Smooth muscle cell of the coronary artery (primary cell): ENCODE results near the gene PITPNC1. TPM values are rescaled to one million over a fixed set of nuclear protein-coding genes. Genes with fewer than 3 reads are reported as not detected.

ENCODE experiments used
- total RNA-seq: library from RNA; depleted of rRNA; stranded (reverse); fragments of >200 nt; gene quantifications from 2 replicates; pipeline ENCODE4 v1.2.3, GENCODE V29; 2014; ENCODE audit warnings: low replicate concordance

The PITPNC1 gene
- total RNA-seq, result 3.5 and 5.9 TPM in 2 replicates

DNA sequence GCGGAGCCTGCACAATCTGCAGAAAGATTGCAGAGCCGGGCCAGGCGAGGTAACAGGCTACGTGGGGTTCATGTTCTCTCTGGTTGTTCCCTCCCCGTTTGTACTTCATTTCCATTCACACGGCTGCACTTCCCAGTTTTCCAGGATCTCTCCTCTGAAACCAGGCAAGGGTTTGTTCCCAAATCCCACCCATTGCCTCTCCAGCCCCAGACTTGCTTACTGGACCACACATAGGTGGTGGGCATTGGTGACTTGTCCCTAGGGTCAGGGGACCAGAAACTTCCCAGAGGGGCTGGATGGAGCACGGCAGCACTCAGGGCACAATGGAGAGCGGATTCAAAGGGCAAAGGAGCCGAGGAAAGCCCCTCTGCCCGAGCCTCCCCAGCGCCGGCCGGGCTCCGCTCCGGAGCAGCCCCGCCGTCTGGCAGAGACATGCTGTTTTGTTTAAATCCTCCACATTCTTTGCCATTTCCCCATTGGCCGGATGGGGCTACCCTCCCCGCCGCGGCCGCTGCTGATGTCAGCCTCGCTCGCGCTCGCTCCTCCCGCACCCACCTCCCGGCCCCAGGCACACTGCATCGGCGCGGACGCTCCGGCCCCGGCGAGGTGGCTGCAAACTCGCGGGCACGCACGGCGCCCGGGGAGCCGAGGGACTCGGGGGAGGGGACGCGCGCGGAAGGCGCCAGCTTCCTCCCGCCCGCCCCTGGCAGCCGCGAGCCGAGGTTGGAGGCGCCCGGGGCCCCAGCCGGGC is at the start of gene PITPNC1:
PITPNC1 (plus strand) TSS at position 545 of the 751 bp plus-strand sequence.

DNA sequence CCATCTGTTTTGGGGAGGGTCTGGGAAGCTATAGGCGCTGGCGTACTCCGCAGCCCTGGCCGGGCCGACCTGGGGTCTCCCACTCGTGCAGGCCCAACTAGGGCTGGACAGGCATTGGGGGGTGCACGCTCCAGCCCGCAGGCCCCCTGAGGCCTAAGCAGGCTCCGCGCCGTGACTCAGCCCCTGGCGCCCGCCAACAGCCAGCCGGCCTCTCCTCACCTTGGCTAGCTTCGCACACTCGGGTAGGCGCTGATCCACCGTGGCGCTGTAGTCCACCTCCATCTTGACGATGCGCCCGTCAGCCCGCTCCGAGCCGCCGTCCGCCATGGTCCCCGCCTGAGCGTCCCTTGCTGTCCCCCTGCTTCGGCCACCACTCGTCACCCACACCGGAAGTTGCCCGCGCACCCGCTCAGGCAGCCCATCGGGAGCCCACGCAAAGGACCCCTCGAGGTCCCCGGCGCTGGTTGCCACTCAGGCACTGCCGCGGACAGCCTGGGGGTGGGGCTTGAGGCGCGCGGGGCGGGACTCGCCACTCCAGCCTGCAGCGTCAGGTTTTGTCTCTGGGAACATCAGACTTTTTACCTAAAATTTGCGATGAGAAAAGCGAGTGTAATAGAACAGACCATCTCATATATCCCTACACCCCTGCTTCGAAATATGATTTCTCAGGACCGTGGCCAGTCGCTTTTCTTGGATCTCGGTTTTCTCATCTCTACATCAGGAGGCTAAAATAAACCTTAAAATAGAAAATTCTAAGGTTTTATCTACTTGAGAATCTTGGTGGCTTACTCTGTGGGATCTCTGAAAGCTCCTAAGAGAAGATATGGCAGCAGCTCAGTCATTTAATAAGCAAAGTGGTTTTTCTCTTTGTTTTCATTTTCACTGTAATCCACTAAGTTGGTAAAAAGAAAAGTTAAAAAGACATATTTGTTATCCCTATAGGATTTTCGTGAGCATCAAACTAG is 10.6 kb upstream of the PITPNC1 start, which contains the start of gene PSMD12:
PSMD12 (minus strand) TSS at position 385 of the 965 bp plus-strand sequence; CDS start at position 327, 58 bp downstream.

DNA sequence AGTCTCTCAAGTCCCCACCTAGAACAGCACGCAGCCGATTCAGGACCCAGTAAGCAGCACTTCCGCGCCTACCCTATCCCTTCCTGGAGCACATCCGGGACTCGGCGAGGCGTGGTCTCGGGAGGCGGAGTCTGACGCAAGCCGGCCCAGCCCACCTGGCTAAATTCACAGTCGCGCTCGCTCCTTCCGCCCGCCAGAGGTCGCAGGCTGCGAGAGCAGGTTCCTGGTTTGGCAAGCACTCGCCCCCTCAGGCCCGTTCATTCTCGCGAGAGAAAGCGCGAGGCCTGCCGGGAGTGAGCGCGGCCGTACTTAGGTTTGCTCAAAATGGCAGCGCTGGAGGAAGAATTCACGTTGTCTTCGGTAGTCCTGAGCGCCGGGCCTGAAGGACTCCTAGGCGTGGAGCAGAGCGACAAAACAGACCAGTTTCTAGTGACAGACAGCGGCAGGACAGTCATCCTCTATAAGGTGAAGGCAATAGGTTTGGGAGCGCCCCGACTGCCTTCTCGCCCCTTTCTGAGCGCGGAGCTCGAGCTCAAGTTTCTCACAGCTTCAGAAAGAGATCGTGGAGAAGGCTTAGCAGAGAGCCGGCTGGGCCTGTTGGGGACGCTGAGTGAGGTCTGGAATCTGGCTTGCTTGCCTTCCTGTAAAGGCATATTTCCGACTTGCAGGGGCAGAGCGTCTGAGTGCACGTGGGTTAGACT is 340.7 kb downstream of the PITPNC1 start, which contains the start of gene NOL11:
NOL11 (plus strand) TSS at position 313 of the 701 bp plus-strand sequence; CDS start at position 325, 12 bp downstream.

Other genes starting within 250 kb of the PITPNC1 start
- 31.1 and 33.6 TPM in 2 replicates for gene HELZ, start 132.1 kb upstream of the PITPNC1 start, total RNA-seq
- 18.0 and 25.3 TPM in 2 replicates for gene PSMD12, start 10.7 kb upstream of the PITPNC1 start, total RNA-seq